Uterine smooth muscle cell (primary cell): ENCODE data around the gene QARS1. TPM values are rescaled to one million over a fixed set of nuclear protein-coding genes. Genes with fewer than 3 reads are reported as not detected.

Experiments used
- total RNA-seq: library from RNA; depleted of rRNA; stranded (reverse); fragments of >200 nt; gene quantifications from 2 replicates; pipeline ENCODE4 v1.2.3, GENCODE V29; 2014

Gene QARS1
- 331 and 342 TPM in 2 replicates for total RNA-seq

DNA sequence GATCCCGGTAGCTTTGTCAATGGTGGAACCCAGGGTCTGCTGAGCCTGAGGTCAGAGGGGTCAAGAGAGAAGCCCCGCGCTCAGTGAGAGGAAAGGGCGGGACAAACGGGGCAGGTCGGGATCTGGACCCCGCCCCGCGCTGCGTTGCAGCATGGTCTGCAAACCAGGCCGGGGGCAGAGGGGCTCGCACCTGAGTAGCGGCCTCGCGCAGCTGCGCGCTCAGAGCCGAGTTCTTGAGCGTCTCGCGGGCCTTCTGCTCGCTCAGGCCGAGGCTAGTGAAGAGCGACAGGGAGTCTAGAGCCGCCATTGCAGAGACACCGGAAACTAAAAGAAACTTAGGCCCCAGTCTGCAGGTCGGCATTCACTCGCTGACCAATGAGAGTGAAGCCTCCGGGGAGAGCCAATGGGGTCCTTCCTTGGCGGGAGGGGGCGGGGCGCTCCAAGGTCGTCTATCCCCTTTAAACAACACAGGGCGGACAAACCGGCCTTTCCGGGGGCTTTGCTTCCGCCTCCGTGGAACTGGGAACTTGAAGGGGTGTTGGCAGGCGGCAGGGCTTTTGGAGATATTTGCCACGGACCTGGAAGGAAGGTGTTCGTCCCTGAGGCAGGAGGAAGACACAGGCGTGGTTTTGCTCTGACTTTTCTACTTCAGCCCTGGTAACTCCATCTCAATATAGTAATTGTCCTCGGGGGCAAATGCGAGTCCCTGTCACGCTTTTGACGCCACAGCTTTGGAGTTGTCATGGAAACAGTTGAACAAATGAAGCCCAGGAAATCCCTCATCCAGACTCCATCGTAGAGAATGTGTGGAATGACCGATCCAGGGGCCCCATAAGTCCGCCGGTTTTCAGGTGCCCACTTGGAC lies at the start of gene QARS1:
Gene QARS1, minus strand, starts transcription at position 331 of the 865 bp plus-strand sequence. Its CDS starts 24 bp downstream, at position 307.

DNA sequence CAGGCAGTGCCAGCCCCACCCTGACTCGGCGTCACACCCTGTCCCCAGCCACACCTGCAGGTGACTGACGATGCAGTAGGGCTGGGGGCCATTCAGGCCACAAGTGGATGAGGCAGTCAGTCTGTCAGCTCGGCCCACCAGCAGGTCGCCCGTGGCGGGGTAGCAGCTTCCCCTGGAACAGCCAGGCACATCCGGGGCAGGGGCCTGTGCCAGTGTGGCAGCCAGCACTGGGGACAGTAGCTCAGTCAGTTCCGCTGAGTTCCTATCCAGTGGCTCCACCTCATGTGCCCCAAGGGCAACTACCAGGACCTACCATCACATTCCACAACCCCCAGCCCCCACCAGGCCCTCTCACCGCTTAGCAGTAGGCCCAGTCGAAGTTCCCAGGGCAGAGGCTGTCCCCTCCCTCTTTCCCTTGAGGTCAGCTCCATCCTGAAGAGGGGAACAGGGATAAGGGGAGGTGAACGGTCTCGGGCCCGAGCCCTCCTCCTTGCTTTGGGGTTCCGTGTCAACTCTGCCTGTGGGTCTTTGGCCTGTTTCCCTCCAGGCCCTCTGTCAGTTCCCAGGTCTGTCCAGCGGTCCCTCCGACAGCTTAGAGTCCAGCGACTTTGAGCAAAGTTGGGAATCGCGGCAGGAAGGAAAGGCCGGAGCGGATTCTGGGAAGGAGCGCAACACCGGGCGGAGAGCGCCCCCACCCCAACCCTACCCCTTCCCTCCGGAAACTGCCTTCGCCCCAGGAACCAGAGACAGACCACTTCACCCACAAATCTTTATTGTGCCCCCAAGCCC lies 28.1 kb upstream of the QARS1 start, which contains the start of gene LAMB2:
Gene LAMB2, minus strand, starts transcription at position 614 of the 789 bp plus-strand sequence. Its CDS starts 183 bp downstream, at position 431.

DNA sequence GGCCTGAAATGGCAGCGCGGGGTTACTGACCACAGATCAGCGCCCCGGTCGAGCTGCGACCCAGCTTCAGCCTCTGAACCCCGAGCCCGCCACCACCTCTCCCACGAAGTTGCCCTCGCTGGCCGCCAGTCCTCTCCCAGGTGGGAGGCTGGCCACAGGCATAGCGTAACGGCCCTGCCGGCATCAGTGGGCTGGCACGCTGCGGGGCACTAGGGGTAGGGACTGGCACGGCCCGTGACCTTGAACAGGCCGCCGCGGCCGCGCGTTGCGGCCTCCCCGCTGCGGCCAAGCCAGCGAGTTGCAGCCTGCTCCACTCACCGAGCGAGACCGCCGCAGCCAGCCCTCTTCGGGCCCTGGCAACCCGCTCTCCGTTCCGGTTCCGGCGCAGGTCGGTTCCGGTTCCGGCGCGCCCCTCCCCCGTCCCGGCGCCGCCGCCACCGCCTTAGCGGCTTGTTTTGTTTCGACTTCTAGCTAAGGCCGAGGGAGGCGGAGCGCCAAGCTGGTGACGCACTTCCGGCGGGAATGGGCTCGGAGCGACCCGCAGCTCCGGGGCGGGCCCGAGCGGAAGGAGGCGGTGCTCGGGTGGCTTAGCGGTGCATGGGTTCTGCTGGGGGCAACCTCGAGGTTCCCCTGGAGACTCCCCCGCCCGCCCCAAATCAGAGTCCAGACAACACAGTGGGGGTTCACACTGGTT lies 16.0 kb upstream of the QARS1 start, which contains the start of gene USP19:
Gene USP19, minus strand, starts transcription at position 386 of the 694 bp plus-strand sequence. CDS start 1,678 bp downstream, outside the sequence.

DNA sequence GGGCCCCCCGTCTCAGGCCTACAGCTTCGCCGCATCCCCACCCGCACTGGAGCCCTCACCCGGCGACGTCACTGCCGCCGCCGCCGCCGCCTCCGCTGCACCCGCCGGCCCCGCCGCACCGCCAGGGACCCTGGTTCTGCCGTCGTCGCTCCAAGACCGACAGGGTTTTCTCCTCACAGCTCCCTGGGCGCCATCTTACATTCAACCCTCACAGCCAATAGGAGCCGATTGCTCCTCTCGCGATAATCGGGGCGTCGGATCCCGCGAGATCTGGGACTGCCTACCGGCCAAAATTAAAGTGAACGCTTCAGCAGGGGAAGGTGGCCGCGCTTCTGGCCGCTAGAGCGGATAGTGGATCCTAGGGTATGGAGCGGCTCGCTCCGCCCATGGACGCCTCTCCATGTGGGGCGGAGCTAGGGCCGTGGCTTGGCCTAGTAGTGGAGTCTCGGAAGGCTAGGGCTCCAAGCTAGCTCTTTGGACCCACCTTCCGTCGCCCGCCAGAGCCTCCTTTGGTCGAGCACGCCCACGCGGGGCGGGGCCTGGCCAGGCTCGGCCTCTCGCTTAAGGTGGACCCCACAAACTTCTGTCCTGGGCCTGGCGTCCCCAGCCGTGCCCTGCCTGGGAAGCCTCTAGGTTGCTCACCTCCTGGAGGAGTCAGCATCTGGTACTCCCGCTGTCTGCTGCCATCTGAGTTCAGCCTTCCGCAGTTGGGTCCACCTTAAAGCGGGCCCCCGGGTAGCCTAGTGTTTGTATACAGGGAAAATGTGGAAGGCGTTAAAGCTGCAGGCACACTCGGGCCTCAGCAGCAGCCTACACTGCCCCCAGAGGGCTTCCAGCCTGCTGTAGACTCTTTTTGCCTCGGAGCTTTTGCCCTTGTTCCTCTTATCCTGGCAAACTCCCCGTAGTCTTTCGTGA lies 10.4 kb downstream of the QARS1 start, which contains the start of gene QRICH1:
Gene QRICH1, minus strand, starts transcription at position 219 of the 915 bp plus-strand sequence. CDS start 17,054 bp downstream, outside the sequence.

Other genes starting within 250 kb of the QARS1 start
- 19.9 and 21.8 TPM in 2 replicates for gene SLC25A20, start 205.9 kb downstream of the QARS1 start, total RNA-seq
- gene ARIH2, start 185.9 kb downstream of the QARS1 start, total RNA-seq = 82.4 and 92.6 TPM in 2 replicates
- 24.6 and 42.4 TPM in 2 replicates for gene P4HTM, start 114.5 kb downstream of the QARS1 start, total RNA-seq
- gene WDR6, start 97.4 kb downstream of the QARS1 start, total RNA-seq = 70.9 and 85.1 TPM in 2 replicates
- 60.7 and 60.8 TPM in 2 replicates for gene DALRD3, start 86.2 kb downstream of the QARS1 start, total RNA-seq
- gene NDUFAF3, start 82.6 kb downstream of the QARS1 start, total RNA-seq = 58.4 and 80.2 TPM in 2 replicates
- 312 and 352 TPM in 2 replicates for gene IMPDH2, start 75.4 kb downstream of the QARS1 start, total RNA-seq
- 60.5 and 87.7 TPM in 2 replicates for gene QRICH1, start 10.7 kb downstream of the QARS1 start, total RNA-seq
- gene USP19, start 16.1 kb upstream of the QARS1 start, total RNA-seq = 56.4 and 61.4 TPM in 2 replicates
- 296 and 640 TPM in 2 replicates for gene LAMB2, start 28.3 kb upstream of the QARS1 start, total RNA-seq
- 18.1 and 24.7 TPM in 2 replicates for gene CCDC71, start 61.6 kb upstream of the QARS1 start, total RNA-seq
- gene KLHDC8B, start 66.8 kb upstream of the QARS1 start, total RNA-seq = 16.9 and 21.5 TPM in 2 replicates
- gene C3orf62, start 172.5 kb upstream of the QARS1 start, total RNA-seq = 1.2 and 1.4 TPM in 2 replicates
- 27.1 and 28.1 TPM in 2 replicates for gene USP4, start 235.3 kb upstream of the QARS1 start, total RNA-seq